Osteoblast (primary cell): ENCODE data around the gene OR1D2. TPM values are rescaled to one million over a fixed set of nuclear protein-coding genes. Genes with fewer than 3 reads are reported as not detected.

Experiments
- DNase-seq: peaks from one replicate; pipeline ENCODE4 v3.0.0; 2011; ENCODE audit warnings: low spot score, mixed read lengths; ENCODE audit not compliant: insufficient read length; ENCODE audit errors: missing footprints
- H2AFZ ChIP-seq: 2 replicates; pipeline ENCODE4 v1.6.0; 2011; ENCODE audit warnings: mild to moderate bottlenecking, low read length
- H3K27ac ChIP-seq: 2 replicates; pipeline ENCODE4 v1.5.1; 2011; ENCODE audit warnings: mild to moderate bottlenecking, low read depth, low read length, moderate library complexity
- H3K27me3 ChIP-seq: 2 replicates; pipeline ENCODE4 v1.6.0; 2012; ENCODE audit warnings: mild to moderate bottlenecking, control low read depth, inconsistent platforms, low read length, moderate library complexity; ENCODE audit not compliant: insufficient read depth
- H3K36me3 ChIP-seq: 2 replicates; pipeline ENCODE4 v1.5.1; 2011; ENCODE audit warnings: mild to moderate bottlenecking, low read length, control low read depth, moderate library complexity; ENCODE audit not compliant: insufficient read depth
- H3K4me1 ChIP-seq: 2 replicates; pipeline ENCODE4 v1.5.1; 2011; ENCODE audit warnings: mild to moderate bottlenecking, low read length, control low read depth, moderate library complexity; ENCODE audit not compliant: insufficient read depth
- H3K4me2 ChIP-seq: 2 replicates; pipeline ENCODE4 v1.6.0; 2011; ENCODE audit warnings: mild to moderate bottlenecking, low read length; ENCODE audit not compliant: insufficient read depth
- H3K4me3 ChIP-seq: fragments of 200-600 bp; sonication (generic); 3 replicates; pipeline ENCODE4 v1.5.1; 2012; ENCODE audit warnings: mild to moderate bottlenecking, low read length, inconsistent platforms; ENCODE audit not compliant: insufficient read depth
- H3K79me2 ChIP-seq: 2 replicates; pipeline ENCODE4 v1.6.0; 2012; ENCODE audit warnings: mild to moderate bottlenecking, low read length, control low read depth, inconsistent platforms; ENCODE audit not compliant: insufficient read depth
- H3K9me3 ChIP-seq: 2 replicates; pipeline ENCODE4 v1.5.1; 2011; ENCODE audit warnings: low read depth, low read length, control low read depth
- H4K20me1 ChIP-seq: 2 replicates; pipeline ENCODE4 v1.6.0; 2012; ENCODE audit warnings: mild to moderate bottlenecking, low read length, control low read depth; ENCODE audit not compliant: insufficient read depth
- CTCF ChIP-seq: IDR thresholded peaks from 2 replicates; pipeline ENCODE4 v1.5.1; 2011; ENCODE audit warnings: mild to moderate bottlenecking, low read depth, low read length, moderate library complexity; ENCODE audit errors: extremely low read depth
- total RNA-seq: library from RNA; depleted of rRNA; stranded (reverse); fragments of >200 nt; gene quantifications from 2 replicates; pipeline ENCODE4 v1.2.3, GENCODE V29; 2012

Gene OR1D2
- total RNA-seq, 1 donor: not detected

DNA sequence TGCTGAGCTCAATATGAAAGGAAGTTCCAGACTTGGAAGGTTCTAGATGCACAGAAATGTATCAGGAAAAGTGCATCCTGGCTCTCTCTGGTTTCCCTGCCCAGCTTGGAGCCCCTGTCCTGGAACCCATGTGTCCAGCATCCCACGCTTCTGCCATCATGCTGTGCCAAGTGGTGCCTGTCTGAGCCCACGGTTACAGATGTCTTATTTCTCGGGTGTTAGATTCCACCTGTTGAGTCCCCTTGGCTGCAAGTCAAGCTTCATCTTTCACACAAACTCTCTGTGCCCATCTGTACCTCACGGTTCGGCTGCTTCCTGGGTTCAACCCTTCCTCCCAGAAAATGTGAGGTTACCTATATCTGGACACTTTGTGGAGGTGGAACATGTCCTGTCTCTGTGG lies 63.3 kb downstream of the OR1D2 start:
- no peaks in the 10 kb centered on the region for H3K4me1 ChIP-seq
- TF ChIP-seq CTCF: no peak
- peaks cover 3% of the 10 kb centered on the region for H3K9me3 ChIP-seq
- no peak overlapping the region for H3K4me3 ChIP-seq
- no peaks in the 10 kb centered on the region for H3K27me3 ChIP-seq
- no peak for DNase-seq
- no peak overlapping the region for H3K27ac ChIP-seq
- H3K79me2 ChIP-seq: no peaks in the 10 kb centered on the region
- H2AFZ ChIP-seq: no peak overlapping the region
- no peaks in the 10 kb centered on the region for H4K20me1 ChIP-seq
- no peak overlapping the region for H3K4me2 ChIP-seq
- no peaks in the 10 kb centered on the region for H3K36me3 ChIP-seq

DNA sequence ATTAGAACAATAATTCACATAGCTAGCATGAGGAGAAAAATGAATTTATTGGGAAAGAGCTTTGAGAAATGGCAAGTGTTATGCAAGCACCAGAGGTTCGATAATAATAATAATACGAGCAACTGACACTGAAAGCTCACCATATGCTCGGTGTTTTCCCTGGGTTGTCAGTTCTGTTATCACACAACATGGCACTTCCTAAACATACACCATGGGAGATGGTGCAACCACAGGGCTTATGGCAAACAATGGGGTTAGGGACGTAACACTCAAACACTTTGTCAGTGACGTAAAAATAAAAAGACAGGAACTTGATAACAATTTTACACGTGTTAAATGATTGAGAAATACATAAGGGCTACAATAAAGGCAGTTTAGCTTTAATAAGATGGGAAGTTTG lies 64.5 kb downstream of the OR1D2 start:
- no peak for DNase-seq
- TF ChIP-seq CTCF: no peak

GRCh38 chr17:3038941-3039340 lies 65.3 kb downstream of the OR1D2 start:
- no peaks in the 10 kb centered on the region for H3K36me3 ChIP-seq
- no peak for DNase-seq
- H3K27me3 ChIP-seq: no peaks in the 10 kb centered on the region
- no peak overlapping the region for H3K4me3 ChIP-seq
- H3K9me3 ChIP-seq: peaks cover 2% of the 10 kb centered on the region
- no peaks in the 10 kb centered on the region for H4K20me1 ChIP-seq
- H3K79me2 ChIP-seq: no peaks in the 10 kb centered on the region
- no peaks in the 10 kb centered on the region for H3K4me1 ChIP-seq
- H2AFZ ChIP-seq: no peak overlapping the region
- no peak overlapping the region for H3K4me2 ChIP-seq
- TF ChIP-seq CTCF: no peak
- no peak overlapping the region for H3K27ac ChIP-seq

More for the DNA sequence above, 64.5 kb downstream of the OR1D2 start:
- no peaks in the 10 kb centered on the region for H4K20me1 ChIP-seq
- peaks cover 3% of the 10 kb centered on the region for H3K9me3 ChIP-seq
- H3K4me3 ChIP-seq: no peak overlapping the region
- H3K27ac ChIP-seq: no peak overlapping the region
- no peaks in the 10 kb centered on the region for H3K4me1 ChIP-seq
- no peaks in the 10 kb centered on the region for H3K27me3 ChIP-seq
- H3K79me2 ChIP-seq: no peaks in the 10 kb centered on the region
- H3K36me3 ChIP-seq: no peaks in the 10 kb centered on the region
- no peak overlapping the region for H2AFZ ChIP-seq
- no peak overlapping the region for H3K4me2 ChIP-seq

Other genes starting within 250 kb of the OR1D2 start
- gene OR1D5, start 40.8 kb downstream of the OR1D2 start, total RNA-seq: not detected in 2 replicates
- gene OR1G1, start 23.1 kb upstream of the OR1D2 start, total RNA-seq: not detected in 2 replicates
- not detected in 2 replicates for gene OR1A2, start 93.1 kb upstream of the OR1D2 start, total RNA-seq
- gene OR1A1, start 103.2 kb upstream of the OR1D2 start, total RNA-seq: not detected in 2 replicates
- gene OR3A1, start 193.9 kb upstream of the OR1D2 start, total RNA-seq: 0.36 TPM in 1 of 2 replicates, not detected in the other